WTC11 (cell line): ENCODE results near the gene DAG1. TPM values are rescaled to one million over a fixed set of nuclear protein-coding genes. Genes with fewer than 3 reads are reported as not detected.
"Not testable (repeated sequence)": the region's sequence is repeated elsewhere in the genome, so short reads cannot be mapped to it uniquely, and the experiment has no call there.

Experiments
- ATAC-seq: fragments of 200-7000 bp; cut with Tn5 transposase; 2 replicates; pipeline ENCODE4 v1.10.0; 2021; ENCODE audit warnings: mild to moderate bottlenecking, moderate library complexity
- CTCF ChIA-PET: fragments of 300-600 bp; sonication (Branson Sonifier 250); formaldehyde crosslinking; loops from one replicate; lab custom pipeline; 2021; ENCODE audit warnings: antibody characterized with exemption; lab: Charles Lee
- POLR2A ChIA-PET: fragments of 350-600 bp; sonication (Branson Sonifier 250); formaldehyde crosslinking; loops from one replicate; lab custom pipeline; 2021; ENCODE audit warnings: antibody characterized with exemption; lab: Charles Lee
- DNase-seq: peaks from one replicate; pipeline ENCODE4 v3.0.0; 2021; ENCODE audit warnings: low spot score
- H3K27ac Mint-ChIP-seq: 2 replicates; pipeline ENCODE4 v1.8.0; 2021; ENCODE audit warnings: mixed read lengths
- H3K27me3 Mint-ChIP-seq: 2 replicates; pipeline ENCODE4 v1.8.0; 2021; ENCODE audit warnings: low read depth, mild to moderate bottlenecking, moderate library complexity, mixed read lengths
- H3K36me3 Mint-ChIP-seq: 2 replicates; pipeline ENCODE4 v1.8.0; 2021; ENCODE audit warnings: mixed read lengths
- H3K4me1 Mint-ChIP-seq: 2 replicates; pipeline ENCODE4 v1.8.0; 2022; ENCODE audit warnings: mixed read lengths
- H3K4me3 Mint-ChIP-seq: 2 replicates; pipeline ENCODE4 v1.8.0; 2021; ENCODE audit warnings: mild to moderate bottlenecking, moderate library complexity, mixed read lengths
- H3K9me3 Mint-ChIP-seq: 2 replicates; pipeline ENCODE4 v1.8.0; 2021; ENCODE audit warnings: mixed read lengths
- FOXP4 ChIP-seq: sonication (generic); formaldehyde crosslinking; IDR thresholded peaks from 2 replicates; pipeline ENCODE4 v1.8.0; 2022; ENCODE audit warnings: mild to moderate bottlenecking, missing genetic modification reagents
- GABPB1 ChIP-seq: sonication (generic); formaldehyde crosslinking; IDR thresholded peaks from 2 replicates; pipeline ENCODE4 v1.8.1; 2023; ENCODE audit warnings: mild to moderate bottlenecking, missing genetic modification reagents
- GTF2I ChIP-seq: fragments of 250-450 bp; sonication (Bioruptor Pico); conservative IDR thresholded peaks from 2 replicates; pipeline ENCODE4 v1.4.0; 2021; ENCODE audit warnings: mild to moderate bottlenecking
- JAZF1 ChIP-seq: fragments of 250-450 bp; sonication (Bioruptor Pico); IDR thresholded peaks from 2 replicates; pipeline ENCODE4 v1.9.0; 2021; ENCODE audit warnings: moderate library complexity, mild to moderate bottlenecking, inconsistent platforms
- JUN ChIP-seq: sonication (generic); formaldehyde crosslinking; IDR thresholded peaks from 2 replicates; pipeline ENCODE4 v1.8.0; 2023; ENCODE audit warnings: mild to moderate bottlenecking, missing genetic modification reagents
- NR3C1 ChIP-seq: sonication (generic); formaldehyde crosslinking; conservative IDR thresholded peaks from 2 replicates; pipeline ENCODE4 v1.8.1; 2023; ENCODE audit warnings: low read depth, mild to moderate bottlenecking, missing genetic modification reagents
- OVOL2 ChIP-seq: fragments of 250-450 bp; sonication (Bioruptor Pico); IDR thresholded peaks from 2 replicates; pipeline ENCODE4 v1.9.0; 2021; ENCODE audit warnings: mild to moderate bottlenecking, borderline replicate concordance
- PRRX2 ChIP-seq: fragments of 250-450 bp; sonication (Bioruptor Pico); IDR thresholded peaks from 2 replicates; pipeline ENCODE4 v1.8.0; 2021; ENCODE audit warnings: mild to moderate bottlenecking
- RORB ChIP-seq: fragments of 250-450 bp; sonication (Bioruptor Pico); IDR thresholded peaks from 2 replicates; pipeline ENCODE4 v1.9.0; 2021; ENCODE audit warnings: mild to moderate bottlenecking
- SP1 ChIP-seq: sonication (generic); formaldehyde crosslinking; conservative IDR thresholded peaks from 2 replicates; pipeline ENCODE4 v1.8.1; 2022; ENCODE audit warnings: missing genetic modification reagents
- TCF7 ChIP-seq: sonication (generic); formaldehyde crosslinking; IDR thresholded peaks from 2 replicates; pipeline ENCODE4 v1.8.0; 2022; ENCODE audit warnings: mild to moderate bottlenecking, low read depth, missing genetic modification reagents, moderate library complexity
- TEAD1 ChIP-seq: sonication (generic); formaldehyde crosslinking; IDR thresholded peaks from 2 replicates; pipeline ENCODE4 v1.8.0; 2022; ENCODE audit warnings: mild to moderate bottlenecking, missing genetic modification reagents
- ZBTB21 ChIP-seq: sonication (generic); formaldehyde crosslinking; IDR thresholded peaks from 2 replicates; pipeline ENCODE4 v1.8.1; 2023; ENCODE audit warnings: mild to moderate bottlenecking, missing genetic modification reagents, borderline replicate concordance
- ZNF425 ChIP-seq: fragments of 250-450 bp; sonication (Bioruptor Pico); conservative IDR thresholded peaks from 2 replicates; pipeline ENCODE4 v1.9.0; 2021; ENCODE audit warnings: mild to moderate bottlenecking
- ZNF512 ChIP-seq: sonication (generic); formaldehyde crosslinking; IDR thresholded peaks from 2 replicates; pipeline ENCODE4 v1.8.1; 2022; ENCODE audit warnings: missing genetic modification reagents, borderline replicate concordance
- ZSCAN18 ChIP-seq: fragments of 250-450 bp; sonication (Bioruptor Pico); IDR thresholded peaks from 2 replicates; pipeline ENCODE4 v2.1.2; 2022; ENCODE audit warnings: mild to moderate bottlenecking, moderate library complexity
- total RNA-seq: library from RNA; stranded (reverse); gene quantifications from 3 replicates; pipeline ENCODE4 v1.2.3, GENCODE V29; 2021
- TF ChIP-seq, protein P1 (sequence below): sonication (generic); formaldehyde crosslinking; IDR thresholded peaks from 2 replicates; pipeline ENCODE4 v1.8.1; 2023; ENCODE audit warnings: mild to moderate bottlenecking, missing genetic modification reagents, moderate library complexity
- TF ChIP-seq, protein P2 (sequence below): sonication (generic); formaldehyde crosslinking; IDR thresholded peaks from 2 replicates; pipeline ENCODE4 v1.8.1; 2023; ENCODE audit warnings: mild to moderate bottlenecking, missing genetic modification reagents

The DAG1 gene
- total RNA-seq, 1 experiment from 2014 or later: 115 TPM

GRCh38 chr3:49495023-49495422, 25.0 kb downstream of the DAG1 start:
- Mint-ChIP-seq H3K4me3 (no peak overlapping the region), H3K27ac (no peak overlapping the region; the same call in 1 of the 2 replicates), H3K9me3 (no peaks in the 10 kb centered on the region), H3K36me3 (peaks cover 8% of the 10 kb centered on the region; the same call in 1 of the 2 replicates)
- no peak for DNase-seq
- ChIA-PET CTCF (interaction anchor here (1.4 kb wide), 1 partner anchor 41 kb away, joined by 9 read pairs; no protein-coding TSS in a partner anchor), POLR2A (interaction anchor here (1.2 kb wide), 1 partner anchor 10 kb away, joined by 4 read pairs; no protein-coding TSS in a partner anchor)
- TF ChIP-seq JAZF1 (CRISPR knock-in tag) (no peak), JUN (CRISPR knock-in tag) (no peak), TEAD1 (CRISPR knock-in tag) (no peak), ZNF512 (CRISPR knock-in tag) (no peak), FOXP4 (CRISPR knock-in tag) (no peak), SP1 (no peak), ZSCAN18 (CRISPR knock-in tag) (no peak), RORB (CRISPR knock-in tag) (no peak)
- TF ChIP-seq, protein P1, sequence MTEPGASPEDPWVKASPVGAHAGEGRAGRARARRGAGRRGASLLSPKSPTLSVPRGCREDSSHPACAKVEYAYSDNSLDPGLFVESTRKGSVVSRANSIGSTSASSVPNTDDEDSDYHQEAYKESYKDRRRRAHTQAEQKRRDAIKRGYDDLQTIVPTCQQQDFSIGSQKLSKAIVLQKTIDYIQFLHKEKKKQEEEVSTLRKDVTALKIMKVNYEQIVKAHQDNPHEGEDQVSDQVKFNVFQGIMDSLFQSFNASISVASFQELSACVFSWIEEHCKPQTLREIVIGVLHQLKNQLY (CRISPR knock-in tag): no peak
- TF ChIP-seq, all 79 proteins: peak for 0
- Mint-ChIP-seq H3K4me1 (peaks cover 3% of the 10 kb centered on the region; the same call in 1 of the 2 replicates), H3K27me3 (no peaks in the 10 kb centered on the region)
- no peak for ATAC-seq

- H3K4me3 Mint-ChIP-seq, ATAC-seq, H3K9me3 Mint-ChIP-seq, H3K4me1 Mint-ChIP-seq, DNase-seq, H3K27me3 Mint-ChIP-seq, CTCF ChIA-PET, H3K27ac Mint-ChIP-seq: not testable (repeated sequence)
- H3K36me3 Mint-ChIP-seq: peaks cover 12% of the 10 kb centered on the region
- POLR2A ChIA-PET: interaction anchor here (0.7 kb wide), 1 partner anchor 1181 kb away, joined by 3 read pairs; no protein-coding TSS in a partner anchor
Measured at GRCh38 chr3:49496845-49497244, 26.8 kb downstream of the DAG1 start.

GRCh38 chr3:49497606-49498005, 27.5 kb downstream of the DAG1 start:
- H3K4me1 Mint-ChIP-seq: peaks cover 3% of the 10 kb centered on the region; the same call in 1 of the 2 replicates
- H3K4me3 Mint-ChIP-seq: no peak overlapping the region
- ChIA-PET POLR2A (no interaction called here), CTCF (no interaction called here)
- H3K27me3 Mint-ChIP-seq: no peaks in the 10 kb centered on the region
- peaks cover 5% of the 10 kb centered on the region; the same call in 1 of the 2 replicates for H3K9me3 Mint-ChIP-seq
- ATAC-seq (no peak), DNase-seq (no peak)
- peak overlapping the region; percentile 61; the same call in 1 of the 2 replicates for H3K27ac Mint-ChIP-seq
- peaks cover 17% of the 10 kb centered on the region for H3K36me3 Mint-ChIP-seq
- TF ChIP-seq ZNF425 (CRISPR knock-in tag): no peak
- no peak for TF ChIP-seq ZNF512 (CRISPR knock-in tag)
- no peak for TF ChIP-seq OVOL2 (CRISPR knock-in tag)
- TF ChIP-seq NR3C1 (CRISPR knock-in tag): no peak
- TF ChIP-seq GABPB1: no peak
- TF ChIP-seq TCF7: no peak
- TF ChIP-seq PRRX2 (CRISPR knock-in tag): no peak
- TF ChIP-seq, protein P2, sequence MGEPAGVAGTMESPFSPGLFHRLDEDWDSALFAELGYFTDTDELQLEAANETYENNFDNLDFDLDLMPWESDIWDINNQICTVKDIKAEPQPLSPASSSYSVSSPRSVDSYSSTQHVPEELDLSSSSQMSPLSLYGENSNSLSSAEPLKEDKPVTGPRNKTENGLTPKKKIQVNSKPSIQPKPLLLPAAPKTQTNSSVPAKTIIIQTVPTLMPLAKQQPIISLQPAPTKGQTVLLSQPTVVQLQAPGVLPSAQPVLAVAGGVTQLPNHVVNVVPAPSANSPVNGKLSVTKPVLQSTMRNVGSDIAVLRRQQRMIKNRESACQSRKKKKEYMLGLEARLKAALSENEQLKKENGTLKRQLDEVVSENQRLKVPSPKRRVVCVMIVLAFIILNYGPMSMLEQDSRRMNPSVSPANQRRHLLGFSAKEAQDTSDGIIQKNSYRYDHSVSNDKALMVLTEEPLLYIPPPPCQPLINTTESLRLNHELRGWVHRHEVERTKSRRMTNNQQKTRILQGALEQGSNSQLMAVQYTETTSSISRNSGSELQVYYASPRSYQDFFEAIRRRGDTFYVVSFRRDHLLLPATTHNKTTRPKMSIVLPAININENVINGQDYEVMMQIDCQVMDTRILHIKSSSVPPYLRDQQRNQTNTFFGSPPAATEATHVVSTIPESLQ (CRISPR knock-in tag): no peak
- no peak for TF ChIP-seq GTF2I (CRISPR knock-in tag)
- TF ChIP-seq ZBTB21 (CRISPR knock-in tag): no peak
